D721Med (cell line): ENCODE measurements around the gene CALHM1.
"Not testable (repeated sequence)": the region's sequence is repeated elsewhere in the genome, so short reads cannot be mapped to it uniquely, and the experiment has no call there.

Experiments used
- DNase-seq: peaks from one replicate; pipeline ENCODE4 v3.0.0; 2011; ENCODE audit warnings: low spot score; ENCODE audit not compliant: insufficient read length
- FAIRE-seq: peaks from 2 replicates; lab custom pipeline; 2011; peaks lifted over from hg19 to GRCh38; lab: Jason Lieb, UNC
- CTCF ChIP-seq: IDR thresholded peaks from 2 replicates; pipeline ENCODE4 v1.5.1; 2012; ENCODE audit warnings: mild to moderate bottlenecking, control low read depth; ENCODE audit not compliant: insufficient read depth; ENCODE audit errors: missing control alignments

CALHM1 gene

DNA sequence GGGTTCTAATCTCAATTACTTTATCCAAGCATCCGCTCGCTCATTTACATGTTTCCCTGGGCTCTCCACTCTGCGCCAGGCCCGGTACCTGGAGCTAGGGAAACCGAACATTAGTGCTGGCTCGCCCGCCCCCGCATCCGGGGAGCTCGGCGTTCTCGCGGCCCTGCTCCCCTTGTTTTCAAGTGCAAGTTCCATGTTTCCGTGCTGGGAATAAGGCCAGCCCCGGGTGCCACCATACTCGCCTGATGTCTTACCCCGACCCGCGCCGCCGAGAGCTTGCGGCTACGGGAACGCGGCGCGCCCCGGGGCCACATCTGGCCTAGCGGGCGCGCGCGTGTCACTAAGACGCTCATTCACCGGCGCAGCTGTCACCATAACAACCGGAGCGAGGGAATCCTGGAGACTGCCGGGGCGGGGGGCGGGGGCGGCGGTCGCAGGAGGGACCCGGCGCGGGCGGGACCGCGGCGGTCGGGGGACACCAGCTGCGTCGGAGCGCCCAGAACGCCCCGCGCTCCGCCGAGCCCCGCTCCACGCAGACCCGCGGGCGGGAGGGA lies 34.7 kb upstream of the CALHM1 start, which contains the start of gene NEURL1:
NEURL1 (plus strand) TSS at position 344 of the 554 bp plus-strand sequence. CDS start 683 bp downstream, outside the sequence.
- TF ChIP-seq CTCF, result no peak
- FAIRE-seq, result no peak
- DNase-seq, result peak; percentile 41

DNA sequence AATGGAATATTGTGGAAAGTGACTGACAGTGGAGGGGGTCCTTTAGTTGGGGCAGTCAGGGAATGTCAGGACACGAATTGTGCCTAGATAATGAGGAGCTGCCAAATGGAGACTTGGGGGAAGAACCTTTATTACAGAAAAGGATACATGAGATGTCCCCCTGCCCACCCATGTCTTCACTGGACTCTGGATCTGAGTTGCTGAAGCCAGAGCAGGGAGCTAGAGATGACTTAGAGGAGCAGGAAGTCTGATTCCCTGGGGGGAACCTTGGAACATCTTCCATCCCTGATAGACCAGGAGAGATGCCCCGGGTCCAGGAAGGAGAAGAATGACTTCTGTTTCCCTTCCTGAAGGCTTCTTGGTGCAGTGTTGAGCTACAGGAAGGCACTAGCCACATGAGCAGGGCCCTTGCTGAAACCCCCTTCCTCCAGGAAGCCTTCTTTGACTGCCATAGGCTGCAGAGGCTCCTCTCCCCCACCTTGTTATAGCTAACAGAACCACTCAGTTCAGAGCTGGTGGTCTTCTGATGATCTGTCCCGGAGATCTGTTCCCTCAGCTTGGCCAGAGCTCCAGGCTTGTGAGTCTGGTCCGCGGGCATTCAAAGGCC lies 34.1 kb upstream of the CALHM1 start:
- FAIRE-seq, result no peak
- no peak for DNase-seq
- no peak for TF ChIP-seq CTCF

DNA sequence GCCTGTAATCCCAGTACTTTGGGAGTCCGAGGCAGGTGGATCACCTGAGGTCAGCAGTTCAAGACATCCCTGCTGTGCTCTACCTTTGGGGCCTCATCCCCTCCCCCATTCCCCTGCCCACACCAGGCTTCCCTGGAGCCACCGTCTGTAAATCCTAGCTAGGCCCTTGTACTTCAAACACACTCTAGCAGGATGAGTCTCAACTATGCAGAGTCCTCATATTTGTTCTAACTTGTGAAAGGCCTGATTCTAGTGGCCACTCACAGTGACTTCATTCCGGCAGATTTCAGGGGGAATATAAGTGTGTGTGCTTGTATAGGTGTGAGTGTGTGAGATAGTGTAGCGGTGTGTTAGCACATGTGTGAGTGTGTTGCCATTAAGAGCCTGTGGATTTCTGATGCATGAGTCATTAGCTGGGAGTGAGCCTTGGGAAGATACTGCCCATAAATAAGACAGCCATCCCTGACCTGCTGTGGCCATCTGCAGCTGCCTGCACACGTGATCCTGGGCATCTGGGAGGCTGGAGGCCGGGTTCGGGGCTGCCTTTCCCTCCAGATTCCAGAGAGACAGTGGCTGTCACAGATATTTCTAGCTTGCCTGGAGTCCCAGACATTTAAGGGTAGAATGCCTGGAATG lies 33.1 kb upstream of the CALHM1 start:
- DNase-seq (no peak), FAIRE-seq (no peak)
- no peak for TF ChIP-seq CTCF

GRCh38 chr10:103490986-103491314 lies 32.2 kb upstream of the CALHM1 start:
- FAIRE-seq (no peak), DNase-seq (no peak)
- no peak for TF ChIP-seq CTCF

- no peak for TF ChIP-seq CTCF
- no peak for FAIRE-seq
These were observed 28.7 kb upstream of the CALHM1 start for GRCh38 chr10:103487410-103487708.

GRCh38 chr10:103486635-103487409 lies 28.1 kb upstream of the CALHM1 start:
- FAIRE-seq, DNase-seq: not testable (repeated sequence)

More at GRCh38 chr10:103487410-103487708, 28.7 kb upstream of the CALHM1 start:
- DNase-seq, result no peak

DNA sequence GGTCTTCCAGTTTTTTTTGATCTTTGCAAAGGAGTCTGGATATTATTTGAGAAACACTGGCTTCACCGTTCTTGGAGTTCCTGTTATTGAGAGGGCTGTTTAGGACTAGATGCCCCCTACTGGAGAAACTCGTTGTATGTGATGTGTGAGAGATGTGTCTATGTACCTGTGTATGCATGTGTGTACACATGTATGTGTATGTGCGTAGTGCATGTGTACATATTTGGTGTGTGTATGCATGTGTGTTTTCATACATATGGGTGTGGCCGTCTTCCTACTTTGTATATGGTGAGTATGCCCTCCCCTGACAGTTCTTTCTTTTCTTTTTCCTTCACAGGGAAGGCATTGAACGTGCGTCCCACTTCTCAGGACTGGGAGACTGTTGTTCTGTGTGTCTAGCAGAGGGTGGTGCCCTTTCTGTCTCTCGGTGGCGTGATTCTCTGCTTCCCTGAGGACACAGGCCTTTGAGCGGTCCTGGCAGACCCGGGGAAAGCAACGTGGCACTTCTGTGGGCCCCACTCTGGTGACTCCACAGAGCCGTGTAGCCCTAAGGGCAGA lies 23.4 kb upstream of the CALHM1 start:
- DNase-seq, result peak; percentile 72
- peak; percentile 84 for FAIRE-seq
- TF ChIP-seq CTCF, result peak; percentile 65
